ENCODE data around the gene SAMD3.

DNA sequence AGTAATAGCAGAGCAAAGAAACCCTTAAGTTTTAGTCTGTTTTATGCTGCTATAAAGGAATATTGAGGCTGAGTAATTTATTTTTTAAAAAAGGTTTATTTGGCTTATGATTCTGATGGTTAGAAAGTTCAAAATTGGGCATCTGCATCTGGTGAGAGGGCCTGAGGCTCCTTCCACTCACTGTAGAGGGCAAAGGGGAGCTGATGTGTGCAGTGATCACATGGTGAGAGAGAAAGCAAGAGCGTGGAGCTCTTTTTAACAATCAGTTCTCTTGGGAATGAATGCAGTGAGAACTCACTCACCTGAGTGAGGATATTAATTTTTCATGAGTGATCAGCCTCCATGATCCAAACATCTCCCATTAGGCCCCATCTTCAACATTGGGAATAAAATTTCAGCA, 36.4 kb upstream of the SAMD3 start:
- TF ChIP-seq, protein P1, sequence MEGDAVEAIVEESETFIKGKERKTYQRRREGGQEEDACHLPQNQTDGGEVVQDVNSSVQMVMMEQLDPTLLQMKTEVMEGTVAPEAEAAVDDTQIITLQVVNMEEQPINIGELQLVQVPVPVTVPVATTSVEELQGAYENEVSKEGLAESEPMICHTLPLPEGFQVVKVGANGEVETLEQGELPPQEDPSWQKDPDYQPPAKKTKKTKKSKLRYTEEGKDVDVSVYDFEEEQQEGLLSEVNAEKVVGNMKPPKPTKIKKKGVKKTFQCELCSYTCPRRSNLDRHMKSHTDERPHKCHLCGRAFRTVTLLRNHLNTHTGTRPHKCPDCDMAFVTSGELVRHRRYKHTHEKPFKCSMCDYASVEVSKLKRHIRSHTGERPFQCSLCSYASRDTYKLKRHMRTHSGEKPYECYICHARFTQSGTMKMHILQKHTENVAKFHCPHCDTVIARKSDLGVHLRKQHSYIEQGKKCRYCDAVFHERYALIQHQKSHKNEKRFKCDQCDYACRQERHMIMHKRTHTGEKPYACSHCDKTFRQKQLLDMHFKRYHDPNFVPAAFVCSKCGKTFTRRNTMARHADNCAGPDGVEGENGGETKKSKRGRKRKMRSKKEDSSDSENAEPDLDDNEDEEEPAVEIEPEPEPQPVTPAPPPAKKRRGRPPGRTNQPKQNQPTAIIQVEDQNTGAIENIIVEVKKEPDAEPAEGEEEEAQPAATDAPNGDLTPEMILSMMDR (IDR thresholded peaks at IDR 0.05; ENCODE audit: insufficient read depth, low read length, poor library complexity, severe bottlenecking): no peak
- TF ChIP-seq EZH2phosphoT487 (conservative IDR thresholded peaks at IDR 0.05; ENCODE audit: low read length): no peak

All from SU-DHL-6 (cell line).